ENCODE results near the gene NRBP1. TPM values are rescaled to one million over a fixed set of nuclear protein-coding genes. Genes with fewer than 3 reads are reported as not detected.

NRBP1 gene
- 100 to 1,000 TPM; 125 to 139 (median 135) TPM for polyA plus RNA-seq (ENCODE audit: insufficient read depth in 1 of 5, insufficient read length in 5 of 5, low replicate concordance in 1 of 5)
- long read RNA-seq, donor 1, partial matches to known transcripts = 102 of 107 reads
- long read RNA-seq, donor 1, other reads (novel, unspliced or antisense) = 0 of 107 reads
- long read RNA-seq, donor 2, partial matches to known transcripts = 38 of 39 reads
- long read RNA-seq, donor 2, other reads (novel, unspliced or antisense) = 0 of 39 reads
- long read RNA-seq, donor 3, partial matches to known transcripts = 39 of 39 reads
- long read RNA-seq, donor 3, other reads (novel, unspliced or antisense) = 0 of 39 reads
- long read RNA-seq, donor 4, partial matches to known transcripts = 64 of 64 reads
- long read RNA-seq, donor 4, other reads (novel, unspliced or antisense) = 0 of 64 reads
- long read RNA-seq, donor 5, partial matches to known transcripts = 47 of 50 reads
- long read RNA-seq, donor 5, other reads (novel, unspliced or antisense) = 0 of 50 reads
- long read RNA-seq, donor 6, partial matches to known transcripts = 98 of 101 reads
- long read RNA-seq, donor 6, other reads (novel, unspliced or antisense) = 0 of 101 reads
- long read RNA-seq, donor 7, partial matches to known transcripts = 39 of 40 reads
- long read RNA-seq, donor 7, other reads (novel, unspliced or antisense) = 0 of 40 reads
- long read RNA-seq, donor 8, partial matches to known transcripts = 6 of 7 reads
- long read RNA-seq, donor 8, other reads (novel, unspliced or antisense) = 0 of 7 reads

GRCh38 chr2:27428213-27428977, at the start of gene NRBP1:
Gene NRBP1, plus strand, starts transcription at chr2:27428631. Its CDS starts 4,643 bp downstream, at chr2:27433274.
- DNase-seq = peak; percentile 95 to 97

GRCh38 chr2:27378809-27379290, 49.6 kb upstream of the NRBP1 start:
- no peak for DNase-seq

- no peak for DNase-seq
Observed at GRCh38 chr2:27379383-27379835, 49.0 kb upstream of the NRBP1 start.

- DNase-seq = peak; percentile 45 to 46
Observed at GRCh38 chr2:27379836-27380625, 48.4 kb upstream of the NRBP1 start.

- peak; percentile 93 to 94 for DNase-seq
Observed at GRCh38 chr2:27380626-27381545, 47.5 kb upstream of the NRBP1 start, which contains the start of gene ZNF513. Gene ZNF513, minus strand, starts transcription at chr2:27380734. Its CDS starts 208 bp downstream, at chr2:27380526.

- DNase-seq = no peak
Observed at GRCh38 chr2:27381577-27382181, 46.8 kb upstream of the NRBP1 start.

GRCh38 chr2:27390822-27391679, 37.4 kb upstream of the NRBP1 start:
- DNase-seq = no peak

- DNase-seq = no peak
Observed at GRCh38 chr2:27393225-27393624, 35.2 kb upstream of the NRBP1 start.

- no peak for DNase-seq
Observed at GRCh38 chr2:27398962-27399361, 29.5 kb upstream of the NRBP1 start.

GRCh38 chr2:27400348-27401135, 27.9 kb upstream of the NRBP1 start:
- no peak for DNase-seq

- peak in 1 of 2 donors; percentile 23 for DNase-seq
Observed at GRCh38 chr2:27407798-27408491, 20.5 kb upstream of the NRBP1 start.

- no peak for DNase-seq
Observed at GRCh38 chr2:27408601-27409320, 19.7 kb upstream of the NRBP1 start.

GRCh38 chr2:27409321-27410073, 18.9 kb upstream of the NRBP1 start, which contains the start of gene PPM1G:
Gene PPM1G, minus strand, starts transcription at chr2:27409591. Its CDS starts 169 bp downstream, at chr2:27409422.
- peak; percentile 91 for DNase-seq

GRCh38 chr2:27412419-27413152, 15.8 kb upstream of the NRBP1 start:
- no peak for DNase-seq

Data from right lung (tissue), 10 donors.